Neutrophil (primary cell): Measurements from ENCODE around the gene AMDHD2.
A peak's percentile ranks its signal among the peaks of the same experiment; 100 is the strongest.

ENCODE experiments used
- H3K27ac ChIP-seq: fragments of 200-600 bp; sonication (generic); 2 replicates; pipeline ENCODE4 v1.5.1; 2016; ENCODE audit warnings: mild to moderate bottlenecking, moderate library complexity
- H3K27me3 ChIP-seq: fragments of 200-600 bp; sonication (generic); 2 replicates; pipeline ENCODE4 v1.6.0; 2016; ENCODE audit warnings: mild to moderate bottlenecking
- H3K36me3 ChIP-seq: fragments of 200-600 bp; sonication (generic); 2 replicates; pipeline ENCODE4 v1.5.1; 2017
- H3K4me1 ChIP-seq, 2 experiments: fragments of 200-600 bp in 1 of 2; sonication (generic) in 1 of 2; 1 replicate in 1 of 2; 2 replicates in 1 of 2; pipeline versions ENCODE4 v1.5.1 to v1.6.1; 2013 to 2016; ENCODE audit warnings: low read depth in 1 of 2, low read length in 1 of 2, mild to moderate bottlenecking in 1 of 2, moderate library complexity in 1 of 2; ENCODE audit not compliant: control insufficient read depth in 1 of 2, insufficient read depth in 1 of 2
- H3K4me3 ChIP-seq, 2 experiments: fragments of 200-600 bp in 1 of 2; sonication (generic) in 1 of 2; 1 replicate in 1 of 2; 2 replicates in 1 of 2; pipeline ENCODE4 v1.5.1; 2013 to 2016; ENCODE audit warnings: low read depth in 1 of 2, low read length in 1 of 2, mild to moderate bottlenecking in 1 of 2, moderate library complexity in 1 of 2
- H3K9me3 ChIP-seq: fragments of 200-600 bp; sonication (generic); 2 replicates; pipeline ENCODE4 v1.5.1; 2016
- CTCF ChIP-seq: fragments of 200-600 bp; sonication (generic); IDR thresholded peaks from 2 replicates; pipeline ENCODE4 v1.5.1; 2016; ENCODE audit warnings: antibody characterized with exemption

AMDHD2 gene

GRCh38 chr16:2520784-2521531, 787 bp downstream of the AMDHD2 start:
- H3K4me1 ChIP-seq = peaks cover 79 to 83% of the 10 kb centered on the region in 2 experiments
- H3K27ac ChIP-seq = peak overlapping the region; percentile 100
- H3K36me3 ChIP-seq = peaks cover 33% of the 10 kb centered on the region

DNA sequence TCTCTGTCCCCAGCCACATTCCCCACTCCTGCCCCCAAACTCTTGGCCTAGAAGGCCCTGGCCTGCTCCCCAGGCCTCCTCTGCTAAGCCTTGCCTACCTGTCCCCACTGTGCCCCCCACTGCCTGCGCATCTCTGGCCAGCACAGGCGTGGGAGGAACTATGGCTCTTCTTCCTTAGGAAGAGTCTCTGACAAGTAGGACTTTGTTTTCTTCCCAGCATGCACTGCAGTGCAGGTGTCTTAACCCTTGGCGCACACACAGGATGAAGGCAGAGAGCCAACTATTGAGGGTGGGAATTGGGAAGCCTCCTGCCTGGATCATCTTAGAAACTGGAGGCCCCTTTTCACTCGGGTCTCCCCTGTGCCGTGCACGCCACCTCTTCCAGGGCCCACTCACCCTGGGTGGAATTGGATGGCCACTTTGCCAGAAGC, 3.6 kb downstream of the AMDHD2 start:
- H3K27ac ChIP-seq = peak overlapping the region; percentile 91
- no peaks in the 10 kb centered on the region for H3K27me3 ChIP-seq
- H3K4me1 ChIP-seq = peaks cover 65 to 71% of the 10 kb centered on the region in 2 experiments
- no peaks in the 10 kb centered on the region for H3K9me3 ChIP-seq
- no peak overlapping the region for H3K4me3 ChIP-seq
- TF ChIP-seq CTCF = no peak
- H3K36me3 ChIP-seq = peaks cover 50% of the 10 kb centered on the region

More at GRCh38 chr16:2520784-2521531, 787 bp downstream of the AMDHD2 start:
- no peaks in the 10 kb centered on the region for H3K9me3 ChIP-seq
- peak; percentile 45 for TF ChIP-seq CTCF
- peak overlapping the region; percentile 73 to 77 for H3K4me3 ChIP-seq
- H3K27me3 ChIP-seq = no peaks in the 10 kb centered on the region

DNA sequence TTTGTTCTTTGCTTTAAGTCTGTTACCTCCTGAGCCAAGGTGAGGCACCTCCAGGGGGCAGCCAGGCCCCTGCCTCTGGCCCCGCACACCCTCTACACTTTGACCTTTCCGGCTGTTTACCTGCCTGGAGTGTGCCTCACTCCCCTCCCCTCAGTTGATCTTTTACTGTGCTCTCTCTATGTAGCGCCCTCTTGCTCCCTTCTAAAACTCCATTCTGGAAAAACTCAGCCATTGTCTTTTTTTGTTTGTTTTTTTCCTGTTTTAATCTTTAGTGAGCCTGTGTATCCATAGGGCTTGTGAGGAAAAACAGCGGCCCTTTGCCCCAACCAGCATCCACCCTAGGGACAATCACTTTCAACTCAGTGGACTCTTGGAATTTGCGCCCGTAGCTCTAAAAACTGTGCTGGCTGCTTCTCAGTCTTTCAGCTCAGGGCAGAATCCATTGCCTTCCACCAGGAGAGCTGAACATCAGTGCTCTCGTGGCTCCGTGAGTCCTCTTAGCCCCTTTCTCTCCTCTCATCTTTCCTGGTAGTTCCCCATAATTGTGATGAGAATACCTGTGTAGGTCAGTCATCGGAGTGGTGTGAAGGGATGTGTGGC, 4.3 kb downstream of the AMDHD2 start:
- no peaks in the 10 kb centered on the region for H3K9me3 ChIP-seq
- TF ChIP-seq CTCF = no peak
- peaks cover 51% of the 10 kb centered on the region for H3K36me3 ChIP-seq
- peak overlapping the region; percentile 91 for H3K27ac ChIP-seq
- no peaks in the 10 kb centered on the region for H3K27me3 ChIP-seq
- H3K4me1 ChIP-seq = peaks cover 58 to 66% of the 10 kb centered on the region in 2 experiments
- no peak overlapping the region for H3K4me3 ChIP-seq

DNA sequence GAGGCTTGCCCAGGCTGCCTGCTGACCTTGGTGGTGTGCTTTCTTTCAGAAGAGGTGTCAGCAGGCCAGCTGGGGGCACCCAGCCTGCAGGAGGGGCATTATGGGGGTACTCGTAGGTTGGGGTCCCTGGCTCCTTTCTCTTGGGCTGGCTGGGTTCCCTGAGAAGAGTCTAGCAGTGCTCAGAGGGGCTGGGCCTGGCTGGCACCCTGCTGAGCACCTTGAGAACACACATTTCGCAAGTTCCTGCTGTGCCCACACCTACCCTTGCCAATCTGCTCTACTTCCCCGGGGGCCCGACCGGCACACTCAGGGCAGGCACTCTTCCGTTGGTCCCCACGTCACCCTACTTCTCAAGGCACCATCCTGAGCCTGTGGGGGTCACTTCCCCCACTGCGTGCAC, 6.0 kb downstream of the AMDHD2 start:
- peaks cover 59 to 69% of the 10 kb centered on the region in 2 experiments for H3K4me1 ChIP-seq
- peak overlapping the region; percentile 91 for H3K27ac ChIP-seq
- H3K27me3 ChIP-seq = no peaks in the 10 kb centered on the region
- peak overlapping the region; percentile 21 to 49 for H3K4me3 ChIP-seq
- H3K36me3 ChIP-seq = peaks cover 60% of the 10 kb centered on the region
- no peaks in the 10 kb centered on the region for H3K9me3 ChIP-seq
- no peak for TF ChIP-seq CTCF

DNA sequence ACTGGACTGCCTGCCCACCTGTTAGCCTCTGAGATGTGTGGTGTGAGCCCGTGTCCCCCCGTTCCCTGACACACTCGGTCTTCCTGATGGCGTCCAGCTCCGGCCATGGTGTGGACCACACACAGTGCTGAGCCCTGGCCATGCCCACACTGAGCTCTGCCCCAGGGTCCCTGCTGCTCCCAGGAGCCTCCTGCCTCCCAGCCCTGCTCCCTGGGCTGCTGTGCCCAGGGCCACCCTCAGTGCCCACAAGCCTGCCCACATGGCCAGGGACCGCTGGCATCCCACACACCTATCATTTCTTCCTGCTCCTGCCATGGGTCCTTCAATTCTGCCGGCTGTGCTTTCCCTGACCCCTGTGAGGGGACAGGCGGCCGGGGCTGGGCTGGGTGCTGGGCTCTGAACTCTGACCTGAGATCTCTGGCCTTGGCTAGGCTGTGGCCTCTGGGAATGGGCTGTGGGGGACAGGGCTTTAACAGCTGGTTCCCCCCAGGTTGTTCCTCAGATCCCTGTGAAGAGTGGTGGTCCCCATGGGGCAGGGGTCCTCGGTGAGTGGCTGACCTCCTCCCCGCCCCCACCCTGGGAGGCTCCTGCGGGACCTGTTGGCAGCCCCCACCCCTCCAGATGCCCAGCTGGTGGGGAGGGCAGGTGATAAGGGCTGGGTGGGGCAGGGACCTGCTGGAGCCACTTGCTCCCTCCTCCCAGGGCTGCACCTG, 7.1 kb downstream of the AMDHD2 start:
- no peak overlapping the region for H3K4me3 ChIP-seq
- H3K27ac ChIP-seq = peak overlapping the region; percentile 91
- peaks cover 55% of the 10 kb centered on the region for H3K36me3 ChIP-seq
- peaks cover 56 to 64% of the 10 kb centered on the region in 2 experiments for H3K4me1 ChIP-seq
- no peak for TF ChIP-seq CTCF
- H3K9me3 ChIP-seq = no peaks in the 10 kb centered on the region
- no peaks in the 10 kb centered on the region for H3K27me3 ChIP-seq
